Measurements from ENCODE around the gene PHGDH.
"Not testable (repeated sequence)": the region's sequence is repeated elsewhere in the genome, so short reads cannot be mapped to it uniquely, and the experiment has no call there.

The PHGDH gene

GRCh38 chr1:119701659-119702058 lies 10.1 kb upstream of the PHGDH start:
- FAIRE-seq = no peak
- DNase-seq (ENCODE audit: insufficient read length) = no peak
- no peak for TF ChIP-seq TAF1 (IDR thresholded peaks at IDR 0.05; ENCODE audit: borderline replicate concordance, low read depth, low read length)
- no peak for TF ChIP-seq POLR2AphosphoS5 (IDR thresholded peaks at IDR 0.05; ENCODE audit: low read depth, low read length)
- TF ChIP-seq POLR2A (IDR thresholded peaks at IDR 0.05; ENCODE audit: low read depth, low read length) = no peak

- DNase-seq (ENCODE audit: insufficient read length) (no peak), FAIRE-seq (no peak)
- TF ChIP-seq POLR2A (IDR thresholded peaks at IDR 0.05; ENCODE audit: low read depth, low read length) (no peak), POLR2AphosphoS5 (IDR thresholded peaks at IDR 0.05; ENCODE audit: low read depth, low read length) (no peak), TAF1 (IDR thresholded peaks at IDR 0.05; ENCODE audit: borderline replicate concordance, low read depth, low read length) (no peak)
Measured at GRCh38 chr1:119702384-119702783, 9.3 kb upstream of the PHGDH start.

GRCh38 chr1:119703666-119704450 lies 7.9 kb upstream of the PHGDH start:
- FAIRE-seq (no peak), DNase-seq (ENCODE audit: insufficient read length) (no peak)
- TF ChIP-seq POLR2A (IDR thresholded peaks at IDR 0.05; ENCODE audit: low read depth, low read length) (no peak), TAF1 (IDR thresholded peaks at IDR 0.05; ENCODE audit: borderline replicate concordance, low read depth, low read length) (no peak), POLR2AphosphoS5 (IDR thresholded peaks at IDR 0.05; ENCODE audit: low read depth, low read length) (no peak)

- not testable (repeated sequence) for FAIRE-seq; DNase-seq (ENCODE audit: insufficient read length)
Measured at GRCh38 chr1:119706599-119706998, 5.1 kb upstream of the PHGDH start.

- FAIRE-seq; DNase-seq (ENCODE audit: insufficient read length): not testable (repeated sequence)
Measured at GRCh38 chr1:119711356-119711803, 354 bp upstream of the PHGDH start.

- no peak for DNase-seq (ENCODE audit: insufficient read length)
- no peak for FAIRE-seq
- TF ChIP-seq POLR2AphosphoS5 (IDR thresholded peaks at IDR 0.05; ENCODE audit: low read depth, low read length) (no peak), TAF1 (IDR thresholded peaks at IDR 0.05; ENCODE audit: borderline replicate concordance, low read depth, low read length) (no peak), POLR2A (IDR thresholded peaks at IDR 0.05; ENCODE audit: low read depth, low read length) (no peak)
Measured at GRCh38 chr1:119712342-119713038, 756 bp downstream of the PHGDH start.

GRCh38 chr1:119713039-119713748 lies 1.5 kb downstream of the PHGDH start:
- FAIRE-seq (no peak), DNase-seq (ENCODE audit: insufficient read length) (no peak)

GRCh38 chr1:119713749-119714456 lies 2.2 kb downstream of the PHGDH start:
- TF ChIP-seq POLR2A (IDR thresholded peaks at IDR 0.05; ENCODE audit: low read depth, low read length) (no peak), POLR2AphosphoS5 (IDR thresholded peaks at IDR 0.05; ENCODE audit: low read depth, low read length) (no peak), TAF1 (IDR thresholded peaks at IDR 0.05; ENCODE audit: borderline replicate concordance, low read depth, low read length) (no peak)
- DNase-seq (ENCODE audit: insufficient read length) (no peak), FAIRE-seq (no peak)

More at GRCh38 chr1:119713039-119713748, 1.5 kb downstream of the PHGDH start:
- TF ChIP-seq TAF1 (IDR thresholded peaks at IDR 0.05; ENCODE audit: borderline replicate concordance, low read depth, low read length) (no peak), POLR2A (IDR thresholded peaks at IDR 0.05; ENCODE audit: low read depth, low read length) (no peak), POLR2AphosphoS5 (IDR thresholded peaks at IDR 0.05; ENCODE audit: low read depth, low read length) (no peak)

GRCh38 chr1:119714583-119714982 lies 2.8 kb downstream of the PHGDH start:
- no peak for TF ChIP-seq POLR2A (IDR thresholded peaks at IDR 0.05; ENCODE audit: low read depth, low read length)
- no peak for TF ChIP-seq TAF1 (IDR thresholded peaks at IDR 0.05; ENCODE audit: borderline replicate concordance, low read depth, low read length)
- no peak for TF ChIP-seq POLR2AphosphoS5 (IDR thresholded peaks at IDR 0.05; ENCODE audit: low read depth, low read length)
- no peak for FAIRE-seq
- no peak for DNase-seq (ENCODE audit: insufficient read length)

GRCh38 chr1:119715542-119715941 lies 3.8 kb downstream of the PHGDH start:
- DNase-seq (ENCODE audit: insufficient read length) (no peak), FAIRE-seq (no peak)
- TF ChIP-seq POLR2A (IDR thresholded peaks at IDR 0.05; ENCODE audit: low read depth, low read length) = no peak
- TF ChIP-seq POLR2AphosphoS5 (IDR thresholded peaks at IDR 0.05; ENCODE audit: low read depth, low read length) = no peak
- no peak for TF ChIP-seq TAF1 (IDR thresholded peaks at IDR 0.05; ENCODE audit: borderline replicate concordance, low read depth, low read length)

- no peak for FAIRE-seq
- no peak for DNase-seq (ENCODE audit: insufficient read length)
- TF ChIP-seq POLR2AphosphoS5 (IDR thresholded peaks at IDR 0.05; ENCODE audit: low read depth, low read length) (no peak), TAF1 (IDR thresholded peaks at IDR 0.05; ENCODE audit: borderline replicate concordance, low read depth, low read length) (no peak), POLR2A (IDR thresholded peaks at IDR 0.05; ENCODE audit: low read depth, low read length) (no peak)
Measured at GRCh38 chr1:119718409-119718808, 6.7 kb downstream of the PHGDH start.

Data from GM12892 (cell line).